Neutrophil (primary cell): ENCODE results near the gene BMP8A.

Experiments
- H3K27ac ChIP-seq: fragments of 200-600 bp; sonication (generic); 2 replicates; pipeline ENCODE4 v1.5.1; 2016; ENCODE audit warnings: mild to moderate bottlenecking, moderate library complexity
- H3K27me3 ChIP-seq: fragments of 200-600 bp; sonication (generic); 2 replicates; pipeline ENCODE4 v1.6.0; 2016; ENCODE audit warnings: mild to moderate bottlenecking
- H3K36me3 ChIP-seq: fragments of 200-600 bp; sonication (generic); 2 replicates; pipeline ENCODE4 v1.5.1; 2017
- H3K4me1 ChIP-seq, 2 experiments: fragments of 200-600 bp in 1 of 2; sonication (generic) in 1 of 2; 1 replicate in 1 of 2; 2 replicates in 1 of 2; pipeline versions ENCODE4 v1.5.1 to v1.6.1; 2013 to 2016; ENCODE audit warnings: low read depth in 1 of 2, low read length in 1 of 2, mild to moderate bottlenecking in 1 of 2, moderate library complexity in 1 of 2; ENCODE audit not compliant: control insufficient read depth in 1 of 2, insufficient read depth in 1 of 2
- H3K4me3 ChIP-seq, 2 experiments: fragments of 200-600 bp in 1 of 2; sonication (generic) in 1 of 2; 1 replicate in 1 of 2; 2 replicates in 1 of 2; pipeline ENCODE4 v1.5.1; 2013 to 2016; ENCODE audit warnings: low read depth in 1 of 2, low read length in 1 of 2, mild to moderate bottlenecking in 1 of 2, moderate library complexity in 1 of 2
- H3K9me3 ChIP-seq: fragments of 200-600 bp; sonication (generic); 2 replicates; pipeline ENCODE4 v1.5.1; 2016
- TF ChIP-seq, protein P1 (sequence below): fragments of 200-600 bp; sonication (generic); IDR thresholded peaks from 2 replicates; pipeline ENCODE4 v1.5.1; 2016; ENCODE audit warnings: antibody characterized with exemption

The BMP8A gene

DNA sequence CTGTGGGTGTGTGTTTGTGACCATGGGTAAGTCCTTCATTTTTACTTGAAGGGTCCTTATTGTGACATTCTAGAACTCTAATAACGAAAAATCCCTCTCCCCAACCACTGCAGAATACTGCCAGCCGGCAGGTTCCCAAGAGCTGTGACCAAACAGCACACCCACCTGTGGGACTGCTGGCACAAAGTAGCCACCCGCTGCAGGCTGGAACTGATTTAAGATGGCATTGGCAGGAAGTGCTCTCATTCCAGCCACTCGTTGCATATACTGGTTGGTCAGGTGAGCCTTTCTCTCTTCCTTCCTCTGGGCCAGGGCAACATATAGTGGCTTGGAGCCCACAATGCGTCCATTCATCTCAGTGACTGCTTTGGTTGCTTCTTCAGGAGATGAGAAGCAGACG, 73.5 kb downstream of the BMP8A start:
- Histone ChIP-seq H3K27me3 (no peaks in the 10 kb centered on the region), H3K4me3 (no peak overlapping the region), H3K9me3 (no peaks in the 10 kb centered on the region), H3K27ac (no peak overlapping the region), H3K36me3 (peaks cover 100% of the 10 kb centered on the region), H3K4me1 (no peaks in the 10 kb centered on the region)
- TF ChIP-seq, protein P1, sequence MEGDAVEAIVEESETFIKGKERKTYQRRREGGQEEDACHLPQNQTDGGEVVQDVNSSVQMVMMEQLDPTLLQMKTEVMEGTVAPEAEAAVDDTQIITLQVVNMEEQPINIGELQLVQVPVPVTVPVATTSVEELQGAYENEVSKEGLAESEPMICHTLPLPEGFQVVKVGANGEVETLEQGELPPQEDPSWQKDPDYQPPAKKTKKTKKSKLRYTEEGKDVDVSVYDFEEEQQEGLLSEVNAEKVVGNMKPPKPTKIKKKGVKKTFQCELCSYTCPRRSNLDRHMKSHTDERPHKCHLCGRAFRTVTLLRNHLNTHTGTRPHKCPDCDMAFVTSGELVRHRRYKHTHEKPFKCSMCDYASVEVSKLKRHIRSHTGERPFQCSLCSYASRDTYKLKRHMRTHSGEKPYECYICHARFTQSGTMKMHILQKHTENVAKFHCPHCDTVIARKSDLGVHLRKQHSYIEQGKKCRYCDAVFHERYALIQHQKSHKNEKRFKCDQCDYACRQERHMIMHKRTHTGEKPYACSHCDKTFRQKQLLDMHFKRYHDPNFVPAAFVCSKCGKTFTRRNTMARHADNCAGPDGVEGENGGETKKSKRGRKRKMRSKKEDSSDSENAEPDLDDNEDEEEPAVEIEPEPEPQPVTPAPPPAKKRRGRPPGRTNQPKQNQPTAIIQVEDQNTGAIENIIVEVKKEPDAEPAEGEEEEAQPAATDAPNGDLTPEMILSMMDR: no peak

DNA sequence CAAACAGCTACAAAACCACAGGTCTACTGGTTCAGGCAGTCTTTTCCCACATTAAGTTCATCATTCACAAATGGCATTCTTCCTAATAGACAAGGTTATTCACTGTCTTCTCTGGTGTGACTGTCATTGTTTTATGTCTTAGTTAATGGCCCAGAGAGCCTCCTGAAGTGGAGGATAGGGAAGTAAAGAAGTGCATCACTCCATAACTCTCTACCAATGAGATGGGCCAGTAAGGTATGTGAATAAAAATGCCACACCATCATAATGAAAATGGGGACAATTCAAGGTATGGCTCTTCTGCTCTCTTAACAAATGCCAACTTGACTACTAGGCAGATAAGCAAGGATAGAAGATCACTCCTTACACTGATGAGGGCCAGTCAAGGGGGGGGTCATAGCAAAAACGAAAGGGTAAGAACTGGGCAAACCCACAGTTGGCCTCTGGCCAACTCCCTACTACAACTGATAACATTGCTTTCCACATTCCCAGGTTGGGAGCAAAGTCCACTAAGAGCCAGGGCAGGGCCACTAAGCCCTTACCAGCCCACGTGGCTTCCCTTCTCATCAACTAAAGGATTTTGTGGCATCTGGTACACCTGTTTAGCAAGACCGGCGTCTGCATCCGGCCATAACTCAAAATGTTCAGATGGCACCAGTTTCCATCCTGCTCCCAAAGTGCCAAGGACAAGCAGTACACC, 75.2 kb downstream of the BMP8A start:
- Histone ChIP-seq H3K4me1 (no peaks in the 10 kb centered on the region), H3K27ac (no peak overlapping the region), H3K9me3 (no peaks in the 10 kb centered on the region), H3K36me3 (peaks cover 100% of the 10 kb centered on the region), H3K4me3 (no peak overlapping the region), H3K27me3 (no peaks in the 10 kb centered on the region)
- TF ChIP-seq, protein P1: no peak

DNA sequence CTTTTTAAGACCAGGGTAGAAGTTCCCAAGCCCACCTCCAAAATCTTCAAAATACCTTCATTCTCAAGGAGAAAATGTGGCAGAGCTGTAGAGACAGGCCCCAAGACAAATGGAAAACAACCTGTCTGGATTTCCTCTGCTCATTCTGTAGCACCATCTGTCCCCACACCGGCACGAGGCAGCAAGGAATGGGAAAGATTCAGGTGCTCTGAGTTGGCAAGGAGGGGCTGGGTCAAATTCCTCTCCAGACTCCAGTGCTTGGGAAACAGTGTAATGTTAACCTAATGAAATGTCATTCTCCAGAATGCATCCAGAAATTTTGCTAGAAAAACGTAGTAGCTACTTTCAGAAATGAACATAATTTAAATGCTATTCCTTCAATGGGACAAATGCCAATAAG, 75.9 kb downstream of the BMP8A start:
- Histone ChIP-seq H3K9me3 (no peaks in the 10 kb centered on the region), H3K4me1 (no peaks in the 10 kb centered on the region), H3K27ac (no peak overlapping the region), H3K27me3 (no peaks in the 10 kb centered on the region), H3K36me3 (peaks cover 100% of the 10 kb centered on the region), H3K4me3 (no peak overlapping the region)
- TF ChIP-seq, protein P1: no peak

DNA sequence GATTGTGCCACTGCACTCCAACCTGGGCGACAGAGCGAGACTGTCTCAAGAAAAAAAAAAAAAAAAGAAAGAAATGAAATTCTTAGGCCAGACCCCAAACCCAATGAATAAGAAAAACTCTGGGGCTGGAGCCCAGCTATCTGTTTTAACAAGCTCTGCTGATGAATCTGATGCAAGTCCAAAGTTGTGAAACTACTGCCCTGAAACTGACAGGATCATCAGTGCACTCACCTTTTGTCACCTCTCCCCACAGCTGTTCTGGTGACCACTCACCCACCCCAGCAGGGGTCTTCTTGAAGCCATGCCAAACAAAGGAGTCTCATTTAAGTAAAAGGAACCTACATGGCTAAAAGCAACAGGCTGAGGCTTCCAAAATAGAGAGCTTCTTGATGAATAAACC, 76.8 kb downstream of the BMP8A start:
- TF ChIP-seq, protein P1: no peak
- Histone ChIP-seq H3K36me3 (peaks cover 92% of the 10 kb centered on the region), H3K9me3 (no peaks in the 10 kb centered on the region), H3K4me3 (no peak overlapping the region), H3K4me1 (no peaks in the 10 kb centered on the region), H3K27ac (no peak overlapping the region), H3K27me3 (no peaks in the 10 kb centered on the region)

DNA sequence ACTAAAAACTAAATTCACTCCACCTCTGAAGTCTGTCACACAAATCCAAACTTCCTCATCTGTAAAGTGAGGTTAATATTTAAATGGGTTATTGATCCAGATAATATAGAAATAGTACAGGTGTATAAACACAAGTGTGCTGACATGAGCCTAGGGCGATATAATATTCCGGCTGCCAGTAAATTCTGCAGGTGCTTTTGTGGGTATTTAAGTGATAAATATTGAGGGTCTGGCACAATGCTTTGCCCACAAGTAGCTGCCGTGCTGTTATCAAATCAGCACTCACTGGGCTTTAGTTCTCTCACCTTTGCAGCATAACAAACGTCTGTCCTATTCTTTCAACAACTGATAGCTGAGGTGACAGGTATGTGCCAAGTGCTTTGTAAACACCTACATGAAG, 77.6 kb downstream of the BMP8A start:
- no peak overlapping the region for H3K4me3 ChIP-seq
- H3K9me3 ChIP-seq: no peaks in the 10 kb centered on the region
- H3K4me1 ChIP-seq: peaks cover 0 to under 1% of the 10 kb centered on the region in 2 experiments
- TF ChIP-seq, protein P1: no peak
- H3K36me3 ChIP-seq: peaks cover 83% of the 10 kb centered on the region
- H3K27me3 ChIP-seq: no peaks in the 10 kb centered on the region
- H3K27ac ChIP-seq: no peak overlapping the region
